GM19193 (cell line): ENCODE data around the gene FBXL19.

Source experiments
- POLR2A ChIP-seq: IDR thresholded peaks from 4 replicates; pipeline ENCODE4 v1.6.1; 2011; ENCODE audit not compliant: insufficient read depth, insufficient read length; ENCODE audit errors: extremely low read depth

The FBXL19 gene

GRCh38 chr16:30926937-30927788, 3.8 kb downstream of the FBXL19 start:
- no peak for TF ChIP-seq POLR2A

- TF ChIP-seq POLR2A: no peak
Observed at GRCh38 chr16:30927789-30928378, 4.5 kb downstream of the FBXL19 start.

GRCh38 chr16:30928390-30928789, 5.0 kb downstream of the FBXL19 start:
- no peak for TF ChIP-seq POLR2A

- TF ChIP-seq POLR2A: no peak
Observed at GRCh38 chr16:30929167-30929566, 5.8 kb downstream of the FBXL19 start.

- no peak for TF ChIP-seq POLR2A
Observed at GRCh38 chr16:30930160-30930571, 6.8 kb downstream of the FBXL19 start.

GRCh38 chr16:30931068-30931650, 7.8 kb downstream of the FBXL19 start:
- no peak for TF ChIP-seq POLR2A

GRCh38 chr16:30934827-30935557, 11.6 kb downstream of the FBXL19 start:
- TF ChIP-seq POLR2A: no peak

- TF ChIP-seq POLR2A: no peak
Observed at GRCh38 chr16:30937692-30938091, 14.3 kb downstream of the FBXL19 start.

GRCh38 chr16:30941600-30942425, 18.4 kb downstream of the FBXL19 start:
- no peak for TF ChIP-seq POLR2A

- TF ChIP-seq POLR2A: no peak
Observed at GRCh38 chr16:30942426-30942806, 19.0 kb downstream of the FBXL19 start.

GRCh38 chr16:30944352-30944751, 21.0 kb downstream of the FBXL19 start:
- no peak for TF ChIP-seq POLR2A

- no peak for TF ChIP-seq POLR2A
Observed at GRCh38 chr16:30946671-30947540, 23.5 kb downstream of the FBXL19 start.

GRCh38 chr16:30947541-30947858, 24.1 kb downstream of the FBXL19 start:
- TF ChIP-seq POLR2A: no peak

- no peak for TF ChIP-seq POLR2A
Observed at GRCh38 chr16:30947859-30948666, 24.7 kb downstream of the FBXL19 start.
